HCT116 (cell line): Measurements from ENCODE around the gene CPED1. TPM values are rescaled to one million over a fixed set of nuclear protein-coding genes. Genes with fewer than 3 reads are reported as not detected.
A peak's percentile ranks its signal among the peaks of the same experiment; 100 is the strongest.

Experiments
- ATAC-seq: fragments of 200-7000 bp; cut with Tn5 transposase; 2 replicates; pipeline ENCODE4 v1.9.1; 2020; ENCODE audit warnings: mild to moderate bottlenecking, moderate library complexity
- BruUV-seq: library from RNA; stranded (reverse); fragments of 400-500 nt; replicated peaks from 2 replicates; lab custom pipeline; 2021; lab: Mats Ljungman, UMichigan
- CTCF ChIA-PET: fragments of 300-600 bp; sonication (Branson Sonifier 250); formaldehyde crosslinking; loops from one replicate; lab custom pipeline; 2021; ENCODE audit warnings: antibody characterized with exemption; lab: Charles Lee
- POLR2A ChIA-PET: fragments of 300-600, 350-600 bp; sonication (Branson Sonifier 250); formaldehyde crosslinking; loops from one replicate; lab custom pipeline; 2021; ENCODE audit warnings: antibody characterized with exemption; lab: Charles Lee
- RAD21 ChIA-PET, 2 experiments: fragments of 300-600 bp; sonication (Branson Sonifier 250); formaldehyde crosslinking; loops; one replicate each; lab custom pipeline; 2023; ENCODE audit warnings: low total read pairs in 2 of 2; ENCODE audit not compliant: uncharacterized antibody in 2 of 2, unreplicated experiment in 2 of 2, low non-redundant PET in 1 of 2; lab: Charles Lee
- DNase-seq: peaks from one replicate; pipeline ENCODE4 v3.0.0-alpha.2; 2010; ENCODE audit warnings: low read depth, low spot score
- H2AFZ ChIP-seq: fragments of 200-600 bp; shearing (Covaris generic), sonication (generic); 2 replicates; pipeline ENCODE4 v1.6.1; 2017; ENCODE audit warnings: low read depth, mixed run types, mixed read lengths, antibody characterized with exemption, low read length; ENCODE audit not compliant: poor library complexity, severe bottlenecking
- H3K27ac ChIP-seq: 2 replicates; pipeline ENCODE4 v1.5.1; 2012; ENCODE audit warnings: low read depth, low read length
- H3K27me3 ChIP-seq: fragments of 200-600 bp; sonication (generic); 2 replicates; pipeline ENCODE4 v1.6.1; 2016; ENCODE audit warnings: mixed run types, low read length, mixed read lengths; ENCODE audit not compliant: insufficient read depth
- H3K36me3 ChIP-seq, 2 experiments: fragments of 200-500 bp in 1 of 2; fragments of 200-600 bp in 1 of 2; sonication (Bioruptor generic) in 1 of 2; sonication (generic) in 1 of 2; 2 replicates each; pipeline versions ENCODE4 v1.5.1 to v1.6.1; 2014 to 2016; ENCODE audit warnings: low read length in 2 of 2, inconsistent platforms in 1 of 2, mixed read lengths in 1 of 2, mixed run types in 1 of 2; ENCODE audit not compliant: insufficient read depth in 2 of 2, control insufficient read depth in 1 of 2
- H3K4me1 ChIP-seq, 2 experiments: fragments of 200-600 bp in 1 of 2; sonication (generic) in 1 of 2; 2 replicates each; pipeline versions ENCODE4 v1.5.1 to v1.6.1; 2012 to 2017; ENCODE audit warnings: low read length in 2 of 2, inconsistent platforms in 1 of 2, mild to moderate bottlenecking in 1 of 2, mixed read lengths in 1 of 2, mixed run types in 1 of 2, moderate library complexity in 1 of 2; ENCODE audit not compliant: insufficient read depth in 2 of 2, control insufficient read depth in 1 of 2
- H3K4me2 ChIP-seq: fragments of 200-600 bp; sonication (generic); 2 replicates; pipeline ENCODE4 v1.6.1; 2017; ENCODE audit warnings: mixed run types, low read length, mixed read lengths
- H3K4me3 ChIP-seq, 2 experiments: fragments of 200-600 bp in 1 of 2; sonication (generic) in 1 of 2; replicated peaks in 1 of 2; 2 replicates each; pipeline ENCODE4 v1.5.1; 2011 to 2016; ENCODE audit warnings: low read length in 2 of 2, control low read depth in 1 of 2, low read depth in 1 of 2, mild to moderate bottlenecking in 1 of 2, mixed read lengths in 1 of 2, mixed run types in 1 of 2
- H3K79me2 ChIP-seq: fragments of 200-600 bp; sonication (generic); 2 replicates; pipeline ENCODE4 v1.6.1; 2017; ENCODE audit warnings: mild to moderate bottlenecking, mixed run types, low read length, moderate library complexity, mixed read lengths; ENCODE audit not compliant: insufficient read depth
- H3K9ac ChIP-seq: fragments of 200-600 bp; sonication (generic); 2 replicates; pipeline ENCODE4 v1.6.1; 2016; ENCODE audit warnings: low read length, mixed read lengths
- H3K9me2 ChIP-seq: fragments of 200-600 bp; sonication (generic), shearing (Covaris generic); 2 replicates; pipeline ENCODE4 v1.6.1; 2017; ENCODE audit warnings: mixed run types, mild to moderate bottlenecking, moderate library complexity; ENCODE audit not compliant: insufficient read depth
- H3K9me3 ChIP-seq, 2 experiments: fragments of 200-500 bp in 1 of 2; fragments of 200-600 bp in 1 of 2; sonication (Bioruptor generic) in 1 of 2; sonication (generic) in 1 of 2; 2 replicates each; pipeline ENCODE4 v1.6.1; 2014 to 2017; ENCODE audit warnings: low read length in 2 of 2, mixed read lengths in 2 of 2, inconsistent platforms in 1 of 2, low read depth in 1 of 2, mild to moderate bottlenecking in 1 of 2, mixed run types in 1 of 2, moderate library complexity in 1 of 2; ENCODE audit not compliant: control insufficient read depth in 1 of 2, insufficient read depth in 1 of 2
- H4K20me1 ChIP-seq: fragments of 200-600 bp; sonication (generic), shearing (Covaris generic); 2 replicates; pipeline ENCODE4 v1.6.1; 2017; ENCODE audit warnings: mixed run types, mild to moderate bottlenecking, moderate library complexity; ENCODE audit not compliant: insufficient read depth
- ATF3 ChIP-seq: IDR thresholded peaks from 2 replicates; pipeline ENCODE4 v1.6.1; 2012
- ELF1 ChIP-seq: IDR thresholded peaks from 2 replicates; pipeline ENCODE4 v1.6.1; 2012; ENCODE audit warnings: low read depth, borderline replicate concordance
- EZH2 ChIP-seq: fragments of 200-600 bp; sonication (generic); IDR thresholded peaks from 2 replicates; pipeline ENCODE4 v1.6.1; 2017; ENCODE audit warnings: antibody characterized with exemption, mixed run types
- EZH2phosphoT487 ChIP-seq: fragments of 200-600 bp; IDR thresholded peaks from 2 replicates; pipeline ENCODE4 v1.6.1; 2018; ENCODE audit warnings: antibody characterized with exemption, borderline replicate concordance
- FOSL1 ChIP-seq: IDR thresholded peaks from 2 replicates; pipeline ENCODE4 v1.6.1; 2012; ENCODE audit warnings: low read depth
- JUND ChIP-seq: IDR thresholded peaks from 2 replicates; pipeline ENCODE4 v1.6.1; 2012
- SP1 ChIP-seq: IDR thresholded peaks from 2 replicates; pipeline ENCODE4 v1.6.1; 2012; ENCODE audit warnings: low read depth
- TCF7L2 ChIP-seq: IDR thresholded peaks from 2 replicates; pipeline ENCODE4 v1.7.0; 2011; ENCODE audit warnings: borderline replicate concordance, inconsistent platforms; ENCODE audit not compliant: insufficient read depth, insufficient read length; ENCODE audit errors: extremely low read depth
- YY1 ChIP-seq: IDR thresholded peaks from 2 replicates; pipeline ENCODE4 v1.6.1; 2011; ENCODE audit warnings: low read length, low read depth, moderate library complexity, mild to moderate bottlenecking; ENCODE audit not compliant: insufficient replicate concordance; ENCODE audit errors: extremely low read depth
- ZNF274 ChIP-seq: fragments of 200-500 bp; sonication (Bioruptor generic); IDR thresholded peaks from 2 replicates; pipeline ENCODE4 v1.6.1; 2014; ENCODE audit warnings: mild to moderate bottlenecking, low read depth, low read length, inconsistent platforms
- intact Hi-C: fragments of 100-400 bp; cut with micrococcal nuclease; formaldehyde crosslinking; loops from 2 replicates; pipeline ENCODE4 v1.10.0; 2022
- total RNA-seq: library from RNA; stranded (reverse); gene quantifications from one replicate; pipeline ENCODE4 v1.2.1, GENCODE V29; 2021; ENCODE audit not compliant: unreplicated experiment
- TF ChIP-seq, protein P1 (sequence below): IDR thresholded peaks from 2 replicates; pipeline ENCODE4 v1.6.1; 2012; ENCODE audit warnings: low read depth

CPED1 gene
- total RNA-seq, 1 experiment from 2014 or later = 1.2 TPM

GRCh38 chr7:121279822-121280221 is 291.3 kb downstream of the CPED1 start:
- Histone ChIP-seq H3K4me2 (peak overlapping the region; percentile 72), H3K27ac (peak overlapping the region; percentile 81; the same call in 1 of the 2 replicates), H3K9me3 (peaks cover 0 to 2% of the 10 kb centered on the region in 2 experiments; a peak in 1 of 4 replicates), H3K27me3 (no peaks in the 10 kb centered on the region), H3K79me2 (no peaks in the 10 kb centered on the region), H2AFZ (no peak overlapping the region), H3K36me3 (peaks cover 0 to 10% of the 10 kb centered on the region in 2 experiments; a peak in 2 of 4 replicates), H3K4me3 (no peak overlapping the region), H3K9ac (peak overlapping the region; percentile 55; the same call in 1 of the 2 replicates), H4K20me1 (no peaks in the 10 kb centered on the region), H3K4me1 (peaks cover 48 to 65% of the 10 kb centered on the region in 2 experiments), H3K9me2 (no peaks in the 10 kb centered on the region)
- ChIA-PET CTCF (no interaction called here), POLR2A (interaction anchor here (1.5 kb wide), 1 partner anchor 9 kb away, joined by 3 read pairs; no protein-coding TSS in a partner anchor), RAD21 (no interaction called here)
- BruUV-seq = no TSS peak
- DNase-seq = no peak
- ATAC-seq = no peak
- TF ChIP-seq YY1 (no peak), EZH2 (no peak), ATF3 (no peak), TCF7L2 (no peak), ZNF274 (no peak), ELF1 (no peak), EZH2phosphoT487 (no peak), FOSL1 (no peak), SP1 (no peak), JUND (no peak)
- TF ChIP-seq, protein P1, sequence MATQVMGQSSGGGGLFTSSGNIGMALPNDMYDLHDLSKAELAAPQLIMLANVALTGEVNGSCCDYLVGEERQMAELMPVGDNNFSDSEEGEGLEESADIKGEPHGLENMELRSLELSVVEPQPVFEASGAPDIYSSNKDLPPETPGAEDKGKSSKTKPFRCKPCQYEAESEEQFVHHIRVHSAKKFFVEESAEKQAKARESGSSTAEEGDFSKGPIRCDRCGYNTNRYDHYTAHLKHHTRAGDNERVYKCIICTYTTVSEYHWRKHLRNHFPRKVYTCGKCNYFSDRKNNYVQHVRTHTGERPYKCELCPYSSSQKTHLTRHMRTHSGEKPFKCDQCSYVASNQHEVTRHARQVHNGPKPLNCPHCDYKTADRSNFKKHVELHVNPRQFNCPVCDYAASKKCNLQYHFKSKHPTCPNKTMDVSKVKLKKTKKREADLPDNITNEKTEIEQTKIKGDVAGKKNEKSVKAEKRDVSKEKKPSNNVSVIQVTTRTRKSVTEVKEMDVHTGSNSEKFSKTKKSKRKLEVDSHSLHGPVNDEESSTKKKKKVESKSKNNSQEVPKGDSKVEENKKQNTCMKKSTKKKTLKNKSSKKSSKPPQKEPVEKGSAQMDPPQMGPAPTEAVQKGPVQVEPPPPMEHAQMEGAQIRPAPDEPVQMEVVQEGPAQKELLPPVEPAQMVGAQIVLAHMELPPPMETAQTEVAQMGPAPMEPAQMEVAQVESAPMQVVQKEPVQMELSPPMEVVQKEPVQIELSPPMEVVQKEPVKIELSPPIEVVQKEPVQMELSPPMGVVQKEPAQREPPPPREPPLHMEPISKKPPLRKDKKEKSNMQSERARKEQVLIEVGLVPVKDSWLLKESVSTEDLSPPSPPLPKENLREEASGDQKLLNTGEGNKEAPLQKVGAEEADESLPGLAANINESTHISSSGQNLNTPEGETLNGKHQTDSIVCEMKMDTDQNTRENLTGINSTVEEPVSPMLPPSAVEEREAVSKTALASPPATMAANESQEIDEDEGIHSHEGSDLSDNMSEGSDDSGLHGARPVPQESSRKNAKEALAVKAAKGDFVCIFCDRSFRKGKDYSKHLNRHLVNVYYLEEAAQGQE = no peak
- intact Hi-C loops = no loop called here
